ENCODE results near the gene FASN. TPM values are rescaled to one million over a fixed set of nuclear protein-coding genes. Genes with fewer than 3 reads are reported as not detected.

The FASN gene
- polyA plus RNA-seq, 1 donor from 2014 or later: 26.4 TPM

DNA sequence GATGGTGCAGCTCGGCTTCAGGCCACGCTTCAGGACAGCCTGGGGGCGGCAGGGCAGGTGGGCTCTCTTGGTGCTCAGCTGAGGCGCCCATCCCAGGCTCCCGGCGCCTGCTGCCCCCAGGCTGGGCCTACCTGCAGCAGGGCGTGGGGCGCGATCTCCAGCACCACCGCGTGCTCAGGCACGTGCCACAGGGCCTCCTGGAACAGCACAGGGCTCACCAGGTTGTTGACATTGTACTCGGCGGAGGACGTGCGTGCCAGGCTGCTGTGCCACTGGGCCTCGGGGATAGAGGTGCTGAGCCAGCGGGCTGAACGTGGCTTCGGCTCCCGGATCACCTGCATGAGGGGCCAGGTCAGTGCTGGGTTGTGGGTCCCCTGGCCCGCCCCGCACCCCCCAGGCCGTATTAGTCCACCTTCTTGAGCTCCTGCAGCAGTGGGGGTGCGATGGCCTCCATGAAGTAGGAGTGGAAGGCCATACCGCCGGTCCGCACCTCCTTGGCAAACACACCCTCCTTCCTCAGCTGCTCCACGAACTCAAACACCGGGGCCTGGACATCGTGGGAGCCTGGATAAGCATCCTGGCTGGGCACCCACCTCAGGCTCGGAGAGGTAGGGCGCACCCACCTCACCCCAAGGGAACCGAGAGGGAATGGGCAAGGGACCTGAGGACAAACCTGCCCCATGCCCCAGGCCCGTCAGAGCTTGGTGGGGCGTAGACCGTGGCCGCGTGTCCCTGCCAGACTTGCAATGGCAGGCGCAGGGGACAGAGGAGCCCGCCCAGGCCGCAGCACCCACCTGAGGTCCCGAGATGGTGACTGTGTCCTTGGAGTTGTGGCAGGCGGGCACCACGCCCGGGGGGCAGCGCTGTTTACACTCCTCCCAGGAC, 9.0 kb downstream of the FASN start:
- Histone ChIP-seq H3F3A (ENCODE audit: insufficient read depth, low read length, poor library complexity, severe bottlenecking) (no peaks in the 10 kb centered on the region), H2AFZ (ENCODE audit: low read depth, low read length) (no peak overlapping the region), H4K20me1 (ENCODE audit: insufficient read depth) (no peaks in the 10 kb centered on the region), H3K9me3 (ENCODE audit: low read length) (no peaks in the 10 kb centered on the region), H3K9me2 (ENCODE audit: insufficient read depth, low read length) (no peaks in the 10 kb centered on the region), H3K36me3 (ENCODE audit: insufficient read depth, low read length) (no peaks in the 10 kb centered on the region), H3K79me2 (replicated peaks; ENCODE audit: insufficient read depth, low read length) (no peaks in the 10 kb centered on the region), H3K27ac (ENCODE audit: low read length) (no peak overlapping the region), H3K9ac (ENCODE audit: low read length) (no peak overlapping the region), H3K27me3 (ENCODE audit: insufficient read depth, low read depth, low read length) (no peaks in the 10 kb centered on the region), H3K4me3 (ENCODE audit: low read length) (no peak overlapping the region), H3K4me2 (ENCODE audit: low read length) (no peak overlapping the region)
- no peak for TF ChIP-seq POLR2AphosphoS5 (IDR thresholded peaks at IDR 0.05)
- no peak for TF ChIP-seq MXI1 (conservative IDR thresholded peaks at IDR 0.05; ENCODE audit: poor library complexity, severe bottlenecking)
- no peak for TF ChIP-seq RAD21 (conservative IDR thresholded peaks at IDR 0.05)
- no peak for TF ChIP-seq EP300 (conservative IDR thresholded peaks at IDR 0.05; ENCODE audit: poor library complexity, severe bottlenecking)
- TF ChIP-seq TAF1 (IDR thresholded peaks at IDR 0.05; ENCODE audit: low read depth): no peak
- TF ChIP-seq SMC3 (conservative IDR thresholded peaks at IDR 0.05; ENCODE audit: poor library complexity): no peak
- TF ChIP-seq EZH2 (IDR thresholded peaks at IDR 0.05; ENCODE audit: borderline replicate concordance, insufficient read depth, low read length, poor library complexity, severe bottlenecking): no peak

DNA sequence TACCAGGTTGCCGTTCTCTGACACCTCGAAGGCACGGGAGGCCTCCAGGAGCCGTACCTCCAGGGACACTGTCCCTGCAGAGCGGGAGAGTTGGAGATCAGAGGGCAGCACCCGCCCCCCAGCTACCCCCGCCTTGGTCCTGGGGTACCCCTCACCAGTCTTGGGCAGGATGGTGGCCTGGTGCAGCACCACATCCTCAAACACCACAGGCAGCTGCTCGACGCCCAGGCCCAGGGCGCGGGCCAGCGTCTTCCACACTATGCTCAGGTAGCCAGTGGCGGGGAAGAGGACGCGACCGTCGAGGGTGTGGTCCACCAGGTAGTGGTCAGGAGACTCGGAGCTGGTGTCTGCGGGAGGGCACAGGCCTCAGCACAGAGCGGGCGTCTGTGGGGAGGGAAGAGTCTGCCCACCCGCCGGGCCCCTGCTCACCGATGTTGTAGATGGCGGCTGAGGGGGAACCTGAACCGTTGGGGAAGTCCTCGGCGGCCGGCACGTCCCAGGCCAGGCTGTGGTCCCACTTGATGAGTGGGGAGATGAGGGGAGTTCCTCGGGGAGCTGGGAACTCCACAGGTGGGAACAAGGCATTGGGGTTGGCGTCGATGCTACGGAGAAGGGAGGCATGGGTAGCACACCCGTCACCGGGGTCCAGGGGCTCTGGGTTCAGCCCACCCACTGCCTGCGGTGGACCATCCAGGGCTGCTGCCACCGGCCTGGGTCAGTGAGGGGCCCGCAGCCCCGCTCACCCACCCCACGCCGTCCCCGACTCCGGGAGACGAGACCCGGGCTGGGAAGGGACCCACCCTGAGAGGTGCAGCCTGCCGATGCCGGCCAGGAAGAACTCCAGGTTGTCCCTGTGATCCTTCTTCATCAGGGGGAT, 9.8 kb downstream of the FASN start:
- H3K9me2 ChIP-seq (ENCODE audit: insufficient read depth, low read length): no peaks in the 10 kb centered on the region
- TF ChIP-seq POLR2AphosphoS5 (IDR thresholded peaks at IDR 0.05): no peak
- TF ChIP-seq, protein P1, sequence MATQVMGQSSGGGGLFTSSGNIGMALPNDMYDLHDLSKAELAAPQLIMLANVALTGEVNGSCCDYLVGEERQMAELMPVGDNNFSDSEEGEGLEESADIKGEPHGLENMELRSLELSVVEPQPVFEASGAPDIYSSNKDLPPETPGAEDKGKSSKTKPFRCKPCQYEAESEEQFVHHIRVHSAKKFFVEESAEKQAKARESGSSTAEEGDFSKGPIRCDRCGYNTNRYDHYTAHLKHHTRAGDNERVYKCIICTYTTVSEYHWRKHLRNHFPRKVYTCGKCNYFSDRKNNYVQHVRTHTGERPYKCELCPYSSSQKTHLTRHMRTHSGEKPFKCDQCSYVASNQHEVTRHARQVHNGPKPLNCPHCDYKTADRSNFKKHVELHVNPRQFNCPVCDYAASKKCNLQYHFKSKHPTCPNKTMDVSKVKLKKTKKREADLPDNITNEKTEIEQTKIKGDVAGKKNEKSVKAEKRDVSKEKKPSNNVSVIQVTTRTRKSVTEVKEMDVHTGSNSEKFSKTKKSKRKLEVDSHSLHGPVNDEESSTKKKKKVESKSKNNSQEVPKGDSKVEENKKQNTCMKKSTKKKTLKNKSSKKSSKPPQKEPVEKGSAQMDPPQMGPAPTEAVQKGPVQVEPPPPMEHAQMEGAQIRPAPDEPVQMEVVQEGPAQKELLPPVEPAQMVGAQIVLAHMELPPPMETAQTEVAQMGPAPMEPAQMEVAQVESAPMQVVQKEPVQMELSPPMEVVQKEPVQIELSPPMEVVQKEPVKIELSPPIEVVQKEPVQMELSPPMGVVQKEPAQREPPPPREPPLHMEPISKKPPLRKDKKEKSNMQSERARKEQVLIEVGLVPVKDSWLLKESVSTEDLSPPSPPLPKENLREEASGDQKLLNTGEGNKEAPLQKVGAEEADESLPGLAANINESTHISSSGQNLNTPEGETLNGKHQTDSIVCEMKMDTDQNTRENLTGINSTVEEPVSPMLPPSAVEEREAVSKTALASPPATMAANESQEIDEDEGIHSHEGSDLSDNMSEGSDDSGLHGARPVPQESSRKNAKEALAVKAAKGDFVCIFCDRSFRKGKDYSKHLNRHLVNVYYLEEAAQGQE (IDR thresholded peaks at IDR 0.05; ENCODE audit: borderline replicate concordance): no peak
- TF ChIP-seq RAD21 (conservative IDR thresholded peaks at IDR 0.05): no peak
- no peaks in the 10 kb centered on the region for H3K36me3 ChIP-seq (ENCODE audit: insufficient read depth, low read length)
- H3K4me2 ChIP-seq (ENCODE audit: low read length): no peak overlapping the region
- H4K20me1 ChIP-seq (ENCODE audit: insufficient read depth): no peaks in the 10 kb centered on the region
- H3K27ac ChIP-seq (ENCODE audit: low read length): no peak overlapping the region
- H3K27me3 ChIP-seq (ENCODE audit: insufficient read depth, low read depth, low read length): no peaks in the 10 kb centered on the region
- H3K79me2 ChIP-seq (replicated peaks; ENCODE audit: insufficient read depth, low read length): no peaks in the 10 kb centered on the region
- H3K4me3 ChIP-seq (ENCODE audit: low read length): no peak overlapping the region
- H3F3A ChIP-seq (ENCODE audit: insufficient read depth, low read length, poor library complexity, severe bottlenecking): no peaks in the 10 kb centered on the region
- H3K9me3 ChIP-seq (ENCODE audit: low read length): no peaks in the 10 kb centered on the region
- H3K9ac ChIP-seq (ENCODE audit: low read length): no peak overlapping the region
- no peak overlapping the region for H2AFZ ChIP-seq (ENCODE audit: low read depth, low read length)
